ENCODE results near the gene SRRM5. TPM values are rescaled to one million over a fixed set of nuclear protein-coding genes. Genes with fewer than 3 reads are reported as not detected.

The SRRM5 gene
- polyA plus RNA-seq, 12 donors = 0.10 to 0.92 (median 0.45) TPM; not detected in 2

Other genes starting within 250 kb of the SRRM5 start
- gene TEX101, start 197.2 kb upstream of the SRRM5 start, polyA plus RNA-seq (ENCODE audit: insufficient read length in 12 of 12) = under 1 TPM in 1 of 12 donors, not detected in 11; 0.15 TPM
- gene LYPD3, start 146.5 kb upstream of the SRRM5 start, polyA plus RNA-seq (ENCODE audit: insufficient read length in 12 of 12) = 10 to 100 TPM in 3 of 12 donors, 1 to 10 TPM in 1, under 1 TPM in 6, not detected in 2; 0.26 to 88.2 (median 0.73) TPM
- 10 to 100 TPM in 1 of 12 donors, 1 to 10 TPM in 9, not detected in 2; 2.2 to 15.6 (median 4.0) TPM for gene PHLDB3, start 107.3 kb upstream of the SRRM5 start, polyA plus RNA-seq (ENCODE audit: insufficient read length in 12 of 12)
- 10 to 100 TPM in 10 of 12 donors, 1 to 10 TPM in 1, not detected in 1; 9.7 to 50.2 (median 14.5) TPM for gene ETHE1, start 84.9 kb upstream of the SRRM5 start, polyA plus RNA-seq (ENCODE audit: insufficient read length in 12 of 12)
- 10 to 100 TPM in 1 of 12 donors, 1 to 10 TPM in 10, not detected in 1; 1.5 to 12.8 (median 2.6) TPM for gene ZNF575, start 78.9 kb upstream of the SRRM5 start, polyA plus RNA-seq (ENCODE audit: insufficient read length in 12 of 12)
- gene XRCC1, start 36.6 kb upstream of the SRRM5 start, polyA plus RNA-seq (ENCODE audit: insufficient read length in 12 of 12) = 10 to 100 TPM in 11 of 12 donors, not detected in 1; 22.0 to 50.6 (median 30.6) TPM
- 10 to 100 TPM in 2 of 12 donors, 1 to 10 TPM in 8, not detected in 2; 3.2 to 11.7 (median 5.9) TPM for gene PINLYP, start 36.3 kb upstream of the SRRM5 start, polyA plus RNA-seq (ENCODE audit: insufficient read length in 12 of 12)
- 10 to 100 TPM in 11 of 12 donors, not detected in 1; 10.0 to 18.0 (median 13.6) TPM for gene IRGQ, start 16.0 kb upstream of the SRRM5 start, polyA plus RNA-seq (ENCODE audit: insufficient read length in 12 of 12)
- gene ZNF576, start 15.5 kb upstream of the SRRM5 start, polyA plus RNA-seq (ENCODE audit: insufficient read length in 12 of 12) = 10 to 100 TPM in 2 of 12 donors, 1 to 10 TPM in 8, not detected in 2; 7.2 to 11.6 (median 8.4) TPM
- gene ZNF428, start 7.5 kb downstream of the SRRM5 start, polyA plus RNA-seq (ENCODE audit: insufficient read length in 12 of 12) = 100 to 1,000 TPM in 1 of 12 donors, 10 to 100 TPM in 10, not detected in 1; 38.1 to 137 (median 42.6) TPM
- gene CADM4, start 27.8 kb downstream of the SRRM5 start, polyA plus RNA-seq (ENCODE audit: insufficient read length in 12 of 12) = 10 to 100 TPM in 4 of 12 donors, 1 to 10 TPM in 7, not detected in 1; 5.8 to 19.6 (median 9.2) TPM
- 10 to 100 TPM in 2 of 12 donors, 1 to 10 TPM in 9, not detected in 1; 3.7 to 16.5 (median 5.9) TPM for gene PLAUR, start 58.1 kb downstream of the SRRM5 start, polyA plus RNA-seq (ENCODE audit: insufficient read length in 12 of 12)
- gene IRGC, start 104.0 kb downstream of the SRRM5 start, polyA plus RNA-seq (ENCODE audit: insufficient read length in 12 of 12) = under 1 TPM in 1 of 12 donors, not detected in 11; 0.13 TPM
- gene SMG9, start 142.9 kb downstream of the SRRM5 start, polyA plus RNA-seq (ENCODE audit: insufficient read length in 12 of 12) = 10 to 100 TPM in 11 of 12 donors, not detected in 1; 29.9 to 65.4 (median 33.6) TPM
- gene KCNN4, start 168.9 kb downstream of the SRRM5 start, polyA plus RNA-seq (ENCODE audit: insufficient read length in 12 of 12) = 1 to 10 TPM in 2 of 12 donors, under 1 TPM in 8, not detected in 2; 0.29 to 2.0 (median 0.64) TPM
- 1 to 10 TPM in 2 of 12 donors, under 1 TPM in 8, not detected in 2; 0.34 to 1.6 (median 0.60) TPM for gene LYPD5, start 190.4 kb downstream of the SRRM5 start, polyA plus RNA-seq (ENCODE audit: insufficient read length in 12 of 12)
- 10 to 100 TPM in 7 of 12 donors, 1 to 10 TPM in 4, not detected in 1; 5.6 to 18.5 (median 11.6) TPM for gene ZNF283, start 215.2 kb downstream of the SRRM5 start, polyA plus RNA-seq (ENCODE audit: insufficient read length in 12 of 12)